K562 (cell line): ENCODE data around the gene TYRO3. TPM values are rescaled to one million over a fixed set of nuclear protein-coding genes. Genes with fewer than 3 reads are reported as not detected.

Experiments used
- ARHGAP35 ChIP-seq: fragments of 450-650 bp; IDR thresholded peaks from 2 replicates; pipeline ENCODE4 v1.6.1; 2018; ENCODE audit not compliant: partially characterized antibody
- CC2D1A ChIP-seq: fragments of 450-650 bp; IDR thresholded peaks from 2 replicates; pipeline ENCODE4 v1.6.1; 2017; ENCODE audit warnings: mild to moderate bottlenecking
- FOXM1 ChIP-seq, 2 experiments: fragments of 450-650 bp in 1 of 2; sonication (generic) in 1 of 2; formaldehyde crosslinking in 1 of 2; IDR thresholded peaks; 2 replicates each; pipeline versions ENCODE4 v1.6.1 to v1.9.0; 2017 to 2022; ENCODE audit warnings: low read depth in 2 of 2, mild to moderate bottlenecking in 2 of 2, missing genetic modification reagents in 1 of 2, moderate library complexity in 1 of 2
- KLF10 ChIP-seq: fragments of 250-450 bp; sonication (Bioruptor Pico); IDR thresholded peaks from 2 replicates; pipeline ENCODE4 v1.6.1; 2021; ENCODE audit warnings: matching md5 sums
- MEF2D ChIP-seq: conservative IDR thresholded peaks from 2 replicates; pipeline ENCODE4 v1.6.1; 2016; ENCODE audit warnings: low read depth, missing genetic modification characterization, missing compliant biosample characterization
- ZFX ChIP-seq: sonication (generic); formaldehyde crosslinking; IDR thresholded peaks from 2 replicates; pipeline ENCODE4 v1.8.0; 2022; ENCODE audit warnings: mild to moderate bottlenecking, missing genetic modification reagents, moderate library complexity
- ZNF780A ChIP-seq: fragments of 250-450 bp; sonication (Bioruptor Pico); IDR thresholded peaks from 2 replicates; pipeline ENCODE4 v1.5.0; 2021; ENCODE audit warnings: mild to moderate bottlenecking
- ZZZ3 ChIP-seq: fragments of 450-650 bp; IDR thresholded peaks from 2 replicates; pipeline ENCODE4 v1.6.1; 2016; ENCODE audit warnings: antibody characterized with exemption, mild to moderate bottlenecking, moderate library complexity
- polyA plus RNA-seq, 8 experiments: library from polyadenylated mRNA; depleted of rRNA in 4 of 8; stranded (reverse) in 5 of 8; unstranded in 3 of 8; fragments of >200 nt; fragmentation: Nextera tagmentation in 2 of 8; fragmentation: Illumina TruSeq in 1 of 8; extraction: Ambion mirVana in 2 of 8; extraction: Trizol in 1 of 8; gene quantifications; 2 replicates each; pipeline versions ENCODE4 v1.2.1 to v1.2.3, GENCODE V29; 2011 to 2014; ENCODE audit warnings: inconsistent platforms in 1 of 8, missing spikeins in 1 of 8
- total RNA-seq, 7 experiments: library from RNA; depleted of rRNA in 6 of 7; stranded (reverse); fragments of >200 nt in 6 of 7; fragmentation: Illumina TruSeq in 2 of 7; extraction: Trizol in 2 of 7; gene quantifications; 2 replicates each; pipeline versions ENCODE4 v1.2.1 to v1.2.3, GENCODE V29; 2011 to 2021; ENCODE audit warnings: low replicate concordance in 1 of 7
- TF ChIP-seq, protein P1 (sequence below), 2 experiments: IDR thresholded peaks; 2 replicates each; pipeline ENCODE4 v1.6.1; 2011; ENCODE audit warnings: borderline replicate concordance in 1 of 2, control low read depth in 1 of 2, low read depth in 1 of 2, low read length in 1 of 2, mild to moderate bottlenecking in 1 of 2, mixed read lengths in 1 of 2, moderate library complexity in 1 of 2; ENCODE audit not compliant: insufficient read depth in 1 of 2, insufficient read length in 1 of 2, poor library complexity in 1 of 2, severe bottlenecking in 1 of 2; ENCODE audit errors: extremely low read depth in 1 of 2
- TF ChIP-seq, protein P2 (sequence below): fragments of 450-650 bp; IDR thresholded peaks from 2 replicates; pipeline ENCODE4 v1.6.1; 2016; ENCODE audit warnings: low read depth, mild to moderate bottlenecking, moderate library complexity
- TF ChIP-seq, protein P3 (sequence below): fragments of 250-450 bp; sonication (Bioruptor Pico); IDR thresholded peaks from 2 replicates; pipeline ENCODE4 v1.8.0; 2022; ENCODE audit warnings: moderate library complexity, mild to moderate bottlenecking, inconsistent platforms
- TF ChIP-seq, protein P4 (sequence below): fragments of 450-650 bp; IDR thresholded peaks from 2 replicates; pipeline ENCODE4 v1.6.1; 2017; ENCODE audit warnings: mild to moderate bottlenecking, moderate library complexity
- TF ChIP-seq, protein P5 (sequence below): fragments of 250-450 bp; sonication (Bioruptor Pico); IDR thresholded peaks from 2 replicates; pipeline ENCODE4 v1.8.0; 2021; ENCODE audit warnings: mild to moderate bottlenecking, moderate library complexity
- TF ChIP-seq, protein P6 (sequence below): sonication (generic); formaldehyde crosslinking; IDR thresholded peaks from 2 replicates; pipeline ENCODE4 v1.8.0; 2023; ENCODE audit warnings: missing genetic modification reagents, mild to moderate bottlenecking, borderline replicate concordance

The TYRO3 gene
- total and polyA plus RNA-seq, 9 of the 15 experiments (the other 6 are each of a cell fraction or from before 2014, with no cell fraction given) = 2.6 to 39.6 (median 18.6) TPM

DNA sequence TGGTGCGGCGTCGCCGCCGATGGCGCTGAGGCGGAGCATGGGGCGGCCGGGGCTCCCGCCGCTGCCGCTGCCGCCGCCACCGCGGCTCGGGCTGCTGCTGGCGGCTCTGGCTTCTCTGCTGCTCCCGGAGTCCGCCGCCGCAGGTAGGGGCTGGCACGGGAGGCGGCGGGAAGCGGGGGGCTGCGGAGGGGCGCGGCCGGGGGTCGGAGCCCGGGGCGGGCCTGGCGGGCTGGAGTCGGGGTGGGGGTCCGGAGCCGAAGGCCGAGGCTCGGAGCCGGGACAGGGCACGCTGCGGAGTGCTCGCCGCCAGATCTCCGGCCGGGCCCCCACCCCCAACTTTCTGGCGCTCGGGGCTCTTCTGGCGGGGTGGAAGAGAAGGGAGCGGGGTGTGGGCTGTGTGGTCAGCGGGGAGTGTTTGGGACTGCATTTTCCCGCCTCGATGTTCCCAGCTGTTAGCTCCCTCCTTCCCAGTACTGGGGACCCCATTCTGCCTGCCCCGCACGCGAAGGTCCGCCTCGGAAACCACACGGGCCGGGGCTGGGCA is 299 bp downstream of the TYRO3 start (continued):
- TF ChIP-seq ARHGAP35 (no peak), MEF2D (tag) (no peak), FOXM1 (IDR thresholded peaks at IDR 0.05; ENCODE audit: low read depth) (no peak), FOXM1 (CRISPR knock-in tag; IDR thresholded peaks at IDR 0.05; ENCODE audit: low read depth) (no peak), ZFX (0 out of 2 replicates have a peak, but pooled peaks have one; percentile 7), ZZZ3 (no peak), KLF10 (CRISPR knock-in tag) (no peak), CC2D1A (no peak), ZNF780A (no peak)
- TF ChIP-seq, protein P1, sequence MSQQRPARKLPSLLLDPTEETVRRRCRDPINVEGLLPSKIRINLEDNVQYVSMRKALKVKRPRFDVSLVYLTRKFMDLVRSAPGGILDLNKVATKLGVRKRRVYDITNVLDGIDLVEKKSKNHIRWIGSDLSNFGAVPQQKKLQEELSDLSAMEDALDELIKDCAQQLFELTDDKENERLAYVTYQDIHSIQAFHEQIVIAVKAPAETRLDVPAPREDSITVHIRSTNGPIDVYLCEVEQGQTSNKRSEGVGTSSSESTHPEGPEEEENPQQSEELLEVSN (IDR thresholded peaks at IDR 0.05; ENCODE audit: borderline replicate concordance in 1 of 2, extremely low read depth in 1 of 2, insufficient read depth in 1 of 2, insufficient read length in 1 of 2, low read depth in 1 of 2, low read length in 1 of 2, poor library complexity in 1 of 2, severe bottlenecking in 1 of 2) = peak; percentile 67 to 86
- TF ChIP-seq, protein P2, sequence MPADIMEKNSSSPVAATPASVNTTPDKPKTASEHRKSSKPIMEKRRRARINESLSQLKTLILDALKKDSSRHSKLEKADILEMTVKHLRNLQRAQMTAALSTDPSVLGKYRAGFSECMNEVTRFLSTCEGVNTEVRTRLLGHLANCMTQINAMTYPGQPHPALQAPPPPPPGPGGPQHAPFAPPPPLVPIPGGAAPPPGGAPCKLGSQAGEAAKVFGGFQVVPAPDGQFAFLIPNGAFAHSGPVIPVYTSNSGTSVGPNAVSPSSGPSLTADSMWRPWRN = no peak
- TF ChIP-seq, protein P3, sequence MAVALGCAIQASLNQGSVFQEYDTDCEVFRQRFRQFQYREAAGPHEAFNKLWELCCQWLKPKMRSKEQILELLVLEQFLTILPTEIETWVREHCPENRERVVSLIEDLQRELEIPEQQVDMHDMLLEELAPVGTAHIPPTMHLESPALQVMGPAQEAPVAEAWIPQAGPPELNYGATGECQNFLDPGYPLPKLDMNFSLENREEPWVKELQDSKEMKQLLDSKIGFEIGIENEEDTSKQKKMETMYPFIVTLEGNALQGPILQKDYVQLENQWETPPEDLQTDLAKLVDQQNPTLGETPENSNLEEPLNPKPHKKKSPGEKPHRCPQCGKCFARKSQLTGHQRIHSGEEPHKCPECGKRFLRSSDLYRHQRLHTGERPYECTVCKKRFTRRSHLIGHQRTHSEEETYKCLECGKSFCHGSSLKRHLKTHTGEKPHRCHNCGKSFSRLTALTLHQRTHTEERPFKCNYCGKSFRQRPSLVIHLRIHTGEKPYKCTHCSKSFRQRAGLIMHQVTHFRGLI (CRISPR knock-in tag) = no peak
- TF ChIP-seq, protein P4, sequence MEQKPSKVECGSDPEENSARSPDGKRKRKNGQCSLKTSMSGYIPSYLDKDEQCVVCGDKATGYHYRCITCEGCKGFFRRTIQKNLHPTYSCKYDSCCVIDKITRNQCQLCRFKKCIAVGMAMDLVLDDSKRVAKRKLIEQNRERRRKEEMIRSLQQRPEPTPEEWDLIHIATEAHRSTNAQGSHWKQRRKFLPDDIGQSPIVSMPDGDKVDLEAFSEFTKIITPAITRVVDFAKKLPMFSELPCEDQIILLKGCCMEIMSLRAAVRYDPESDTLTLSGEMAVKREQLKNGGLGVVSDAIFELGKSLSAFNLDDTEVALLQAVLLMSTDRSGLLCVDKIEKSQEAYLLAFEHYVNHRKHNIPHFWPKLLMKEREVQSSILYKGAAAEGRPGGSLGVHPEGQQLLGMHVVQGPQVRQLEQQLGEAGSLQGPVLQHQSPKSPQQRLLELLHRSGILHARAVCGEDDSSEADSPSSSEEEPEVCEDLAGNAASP = no peak
- TF ChIP-seq, protein P5, sequence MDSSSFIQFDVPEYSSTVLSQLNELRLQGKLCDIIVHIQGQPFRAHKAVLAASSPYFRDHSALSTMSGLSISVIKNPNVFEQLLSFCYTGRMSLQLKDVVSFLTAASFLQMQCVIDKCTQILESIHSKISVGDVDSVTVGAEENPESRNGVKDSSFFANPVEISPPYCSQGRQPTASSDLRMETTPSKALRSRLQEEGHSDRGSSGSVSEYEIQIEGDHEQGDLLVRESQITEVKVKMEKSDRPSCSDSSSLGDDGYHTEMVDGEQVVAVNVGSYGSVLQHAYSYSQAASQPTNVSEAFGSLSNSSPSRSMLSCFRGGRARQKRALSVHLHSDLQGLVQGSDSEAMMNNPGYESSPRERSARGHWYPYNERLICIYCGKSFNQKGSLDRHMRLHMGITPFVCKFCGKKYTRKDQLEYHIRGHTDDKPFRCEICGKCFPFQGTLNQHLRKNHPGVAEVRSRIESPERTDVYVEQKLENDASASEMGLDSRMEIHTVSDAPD (CRISPR knock-in tag) = no peak
- TF ChIP-seq, protein P6, sequence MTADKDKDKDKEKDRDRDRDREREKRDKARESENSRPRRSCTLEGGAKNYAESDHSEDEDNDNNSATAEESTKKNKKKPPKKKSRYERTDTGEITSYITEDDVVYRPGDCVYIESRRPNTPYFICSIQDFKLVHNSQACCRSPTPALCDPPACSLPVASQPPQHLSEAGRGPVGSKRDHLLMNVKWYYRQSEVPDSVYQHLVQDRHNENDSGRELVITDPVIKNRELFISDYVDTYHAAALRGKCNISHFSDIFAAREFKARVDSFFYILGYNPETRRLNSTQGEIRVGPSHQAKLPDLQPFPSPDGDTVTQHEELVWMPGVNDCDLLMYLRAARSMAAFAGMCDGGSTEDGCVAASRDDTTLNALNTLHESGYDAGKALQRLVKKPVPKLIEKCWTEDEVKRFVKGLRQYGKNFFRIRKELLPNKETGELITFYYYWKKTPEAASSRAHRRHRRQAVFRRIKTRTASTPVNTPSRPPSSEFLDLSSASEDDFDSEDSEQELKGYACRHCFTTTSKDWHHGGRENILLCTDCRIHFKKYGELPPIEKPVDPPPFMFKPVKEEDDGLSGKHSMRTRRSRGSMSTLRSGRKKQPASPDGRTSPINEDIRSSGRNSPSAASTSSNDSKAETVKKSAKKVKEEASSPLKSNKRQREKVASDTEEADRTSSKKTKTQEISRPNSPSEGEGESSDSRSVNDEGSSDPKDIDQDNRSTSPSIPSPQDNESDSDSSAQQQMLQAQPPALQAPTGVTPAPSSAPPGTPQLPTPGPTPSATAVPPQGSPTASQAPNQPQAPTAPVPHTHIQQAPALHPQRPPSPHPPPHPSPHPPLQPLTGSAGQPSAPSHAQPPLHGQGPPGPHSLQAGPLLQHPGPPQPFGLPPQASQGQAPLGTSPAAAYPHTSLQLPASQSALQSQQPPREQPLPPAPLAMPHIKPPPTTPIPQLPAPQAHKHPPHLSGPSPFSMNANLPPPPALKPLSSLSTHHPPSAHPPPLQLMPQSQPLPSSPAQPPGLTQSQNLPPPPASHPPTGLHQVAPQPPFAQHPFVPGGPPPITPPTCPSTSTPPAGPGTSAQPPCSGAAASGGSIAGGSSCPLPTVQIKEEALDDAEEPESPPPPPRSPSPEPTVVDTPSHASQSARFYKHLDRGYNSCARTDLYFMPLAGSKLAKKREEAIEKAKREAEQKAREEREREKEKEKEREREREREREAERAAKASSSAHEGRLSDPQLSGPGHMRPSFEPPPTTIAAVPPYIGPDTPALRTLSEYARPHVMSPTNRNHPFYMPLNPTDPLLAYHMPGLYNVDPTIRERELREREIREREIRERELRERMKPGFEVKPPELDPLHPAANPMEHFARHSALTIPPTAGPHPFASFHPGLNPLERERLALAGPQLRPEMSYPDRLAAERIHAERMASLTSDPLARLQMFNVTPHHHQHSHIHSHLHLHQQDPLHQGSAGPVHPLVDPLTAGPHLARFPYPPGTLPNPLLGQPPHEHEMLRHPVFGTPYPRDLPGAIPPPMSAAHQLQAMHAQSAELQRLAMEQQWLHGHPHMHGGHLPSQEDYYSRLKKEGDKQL (CRISPR knock-in tag) = no peak
